IPS-NIHi11 (cell line): ENCODE data around the gene CT83.

Experiments
- DNase-seq: peaks from one replicate; pipeline ENCODE4 v3.0.0; 2012; ENCODE audit warnings: mixed read lengths, low spot score

CT83 gene

GRCh38 chrX:116462822-116463221 lies at the start of gene CT83:
CT83 (minus strand) TSS chrX:116462976; CDS start chrX:116462856, 120 bp downstream.
- no peak for DNase-seq

GRCh38 chrX:116499780-116500179 lies 37.0 kb upstream of the CT83 start:
- DNase-seq, result no peak

- no peak for DNase-seq
Measured at GRCh38 chrX:116493271-116493670, 30.5 kb upstream of the CT83 start.

- DNase-seq, result no peak
Measured at GRCh38 chrX:116490104-116490503, 27.3 kb upstream of the CT83 start.

GRCh38 chrX:116480059-116480458 lies 17.3 kb upstream of the CT83 start:
- no peak for DNase-seq

GRCh38 chrX:116449156-116449555 lies 13.6 kb downstream of the CT83 start:
- no peak for DNase-seq

GRCh38 chrX:116436358-116436816 lies 26.4 kb downstream of the CT83 start, which contains the start of gene SLC6A14:
SLC6A14 (plus strand) TSS chrX:116436606; CDS start chrX:116436710, 104 bp downstream.
- DNase-seq, result no peak

GRCh38 chrX:116435597-116435996 lies 27.2 kb downstream of the CT83 start:
- DNase-seq, result no peak

GRCh38 chrX:116427978-116428377 lies 34.8 kb downstream of the CT83 start:
- DNase-seq, result no peak

GRCh38 chrX:116417968-116418367 lies 44.8 kb downstream of the CT83 start:
- no peak for DNase-seq

GRCh38 chrX:116417214-116417613 lies 45.6 kb downstream of the CT83 start:
- no peak for DNase-seq

- no peak for DNase-seq
Measured at GRCh38 chrX:116413273-116413672, 49.5 kb downstream of the CT83 start.
